Raji (cell line): Measurements from ENCODE around the gene PRRT1.

Experiments used
- POLR2A ChIP-seq: IDR thresholded peaks from 2 replicates; pipeline ENCODE4 v1.6.1; 2011; ENCODE audit warnings: low read depth, low read length, control low read depth; ENCODE audit not compliant: insufficient read depth

The PRRT1 gene

GRCh38 chr6:32168350-32168749 lies 16.6 kb upstream of the PRRT1 start:
- no peak for TF ChIP-seq POLR2A

GRCh38 chr6:32167761-32168262 lies 16.1 kb upstream of the PRRT1 start:
- TF ChIP-seq POLR2A, result no peak

DNA sequence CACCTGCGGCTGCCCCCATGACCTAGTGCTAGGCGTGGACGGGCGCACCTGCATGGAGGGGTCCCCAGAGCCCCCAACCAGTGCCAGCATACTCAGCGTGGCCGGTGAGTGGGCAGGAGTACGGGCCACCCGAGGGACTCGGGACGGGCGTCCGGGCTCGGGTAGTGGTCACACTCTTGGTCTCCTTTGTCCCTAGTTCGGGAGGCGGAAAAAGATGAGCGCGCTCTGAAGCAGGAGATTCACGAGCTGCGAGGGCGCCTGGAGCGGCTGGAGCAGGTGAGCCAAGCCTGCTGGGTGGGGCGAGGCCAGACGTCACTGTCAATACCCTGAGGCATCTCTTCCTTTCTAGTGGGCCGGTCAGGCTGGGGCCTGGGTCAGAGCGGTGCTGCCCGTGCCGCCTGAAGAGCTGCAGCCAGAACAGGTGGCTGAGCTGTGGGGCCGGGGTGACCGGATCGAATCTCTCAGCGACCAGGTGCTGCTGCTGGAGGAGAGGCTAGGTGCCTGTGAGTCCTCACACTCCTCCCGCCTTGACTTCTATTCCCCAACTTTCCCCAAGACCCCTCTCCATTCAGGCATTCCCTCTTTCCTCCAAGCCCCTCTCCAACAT lies 15.5 kb upstream of the PRRT1 start:
- no peak for TF ChIP-seq POLR2A

- no peak for TF ChIP-seq POLR2A
Observed at GRCh38 chr6:32166411-32167061, 14.8 kb upstream of the PRRT1 start.

DNA sequence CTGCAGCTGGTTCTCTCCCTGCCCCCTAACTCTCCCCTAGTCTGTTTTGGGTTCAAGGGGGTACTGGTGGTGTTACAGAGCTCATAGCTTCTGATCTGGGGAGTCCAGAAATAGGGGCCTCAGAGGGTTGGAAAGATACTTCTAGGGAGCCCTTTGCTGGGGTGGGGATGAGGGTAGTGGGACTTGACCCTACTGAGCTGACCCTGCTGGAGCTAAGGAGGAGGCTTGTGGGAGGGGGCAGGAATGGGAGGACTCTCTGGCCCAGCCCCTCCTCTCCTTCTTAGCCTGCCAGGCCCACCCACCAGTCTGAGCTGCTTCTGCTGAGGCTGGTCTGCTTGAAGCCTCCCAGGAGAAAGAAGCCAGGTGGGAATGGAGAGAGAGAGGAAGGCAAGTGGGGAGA lies 12.6 kb upstream of the PRRT1 start, which contains the start of gene EGFL8:
TSS of gene EGFL8 (plus strand) at position 301 of the 400 bp plus-strand sequence. CDS start 1,571 bp downstream, outside the sequence.
- no peak for TF ChIP-seq POLR2A

- TF ChIP-seq POLR2A, result no peak
Observed at GRCh38 chr6:32163559-32164258, 12.0 kb upstream of the PRRT1 start.

GRCh38 chr6:32158052-32158451 lies 6.3 kb upstream of the PRRT1 start:
- TF ChIP-seq POLR2A, result no peak

- no peak for TF ChIP-seq POLR2A
Observed at GRCh38 chr6:32156891-32157290, 5.2 kb upstream of the PRRT1 start.

GRCh38 chr6:32154514-32155161 lies 2.9 kb upstream of the PRRT1 start:
- TF ChIP-seq POLR2A, result peak; percentile 42; the same call in 1 of the 2 replicates

DNA sequence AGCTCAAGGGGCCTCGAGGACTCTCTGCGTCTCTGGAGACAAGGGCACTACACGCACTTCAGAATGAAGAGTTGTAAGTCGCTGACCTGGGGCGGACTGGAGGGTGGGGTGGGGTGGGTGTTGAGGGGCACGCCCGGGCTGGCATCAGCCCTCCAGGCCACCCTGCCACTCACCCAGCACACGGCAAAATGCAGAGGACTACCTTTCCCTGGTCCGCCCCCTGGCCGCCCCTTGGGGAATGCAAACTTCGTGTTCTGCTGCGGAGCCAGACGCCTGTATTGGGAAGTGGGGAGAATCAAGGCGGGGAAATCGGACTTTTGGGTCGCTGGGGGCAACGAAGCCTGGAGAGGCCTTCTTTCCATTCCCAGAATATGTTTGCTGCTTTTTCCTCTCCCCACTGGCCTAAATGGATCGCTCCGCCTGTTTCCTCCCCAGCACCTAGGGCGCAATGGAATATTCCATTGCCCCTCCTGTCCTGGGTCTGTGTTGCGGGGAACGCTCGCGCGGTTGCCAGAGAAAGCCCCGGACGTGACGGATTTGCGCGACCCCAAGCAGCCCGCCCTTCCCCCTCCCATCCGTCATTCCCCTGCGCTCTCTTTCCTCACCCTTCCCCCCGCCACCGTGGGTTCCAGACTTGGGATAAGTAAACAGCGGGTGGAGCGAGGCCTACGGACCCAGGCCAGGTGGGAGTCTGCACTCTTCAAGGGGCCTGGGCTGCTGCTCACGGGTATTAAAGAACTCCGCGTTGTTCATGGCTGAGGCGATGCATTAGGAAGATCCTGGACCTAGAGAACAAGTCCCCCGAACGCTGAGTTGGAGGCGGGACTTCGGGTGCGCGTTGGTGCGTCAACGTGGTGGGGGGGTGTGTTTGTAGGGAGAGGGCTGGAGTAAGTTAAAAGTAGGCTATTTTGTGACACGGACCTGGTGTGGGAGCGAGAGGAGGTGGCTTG lies 2.1 kb upstream of the PRRT1 start, which contains the start of gene PPT2:
TSS of gene PPT2 (plus strand) at position 578 of the 950 bp plus-strand sequence. CDS start 454 bp downstream, outside the sequence.
- no peak for TF ChIP-seq POLR2A

DNA sequence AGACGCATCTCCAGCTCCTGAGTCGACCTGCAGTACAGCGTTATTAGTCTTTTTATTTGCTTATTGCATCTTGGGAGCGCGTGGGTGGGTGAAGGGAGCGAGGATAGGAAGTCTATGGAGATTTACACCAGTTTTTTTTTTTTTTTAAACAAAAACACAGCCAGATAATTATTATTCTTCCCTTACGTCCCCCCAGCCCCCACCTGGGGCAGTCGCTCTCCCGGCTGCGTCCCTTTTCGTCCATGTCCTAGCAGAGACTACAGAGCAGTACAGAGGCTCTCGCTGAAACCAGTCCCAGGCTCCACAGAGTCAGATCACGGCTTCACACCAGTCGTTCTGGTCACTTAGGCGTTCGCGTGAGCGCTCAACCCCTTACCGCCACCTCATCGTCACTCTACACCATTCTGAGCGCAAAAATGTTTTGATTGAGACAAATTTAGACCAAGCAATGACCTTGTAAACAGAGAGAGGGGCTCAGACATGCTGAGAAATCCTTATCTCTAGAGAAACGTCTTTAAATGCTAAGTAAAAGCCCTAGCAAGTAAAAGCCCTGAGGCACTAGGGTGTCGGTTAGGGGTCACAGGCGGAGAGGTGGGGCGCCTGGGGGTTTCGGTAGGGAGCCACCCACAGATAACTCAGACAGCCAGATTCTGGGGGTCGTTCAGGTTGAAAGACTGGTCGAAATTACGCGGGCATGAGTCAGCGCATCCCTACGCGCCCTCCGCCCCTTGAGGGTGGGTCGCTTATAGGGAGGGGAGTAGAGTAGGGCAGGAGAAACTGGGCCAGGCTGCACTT lies 1.2 kb upstream of the PRRT1 start:
- no peak for TF ChIP-seq POLR2A

DNA sequence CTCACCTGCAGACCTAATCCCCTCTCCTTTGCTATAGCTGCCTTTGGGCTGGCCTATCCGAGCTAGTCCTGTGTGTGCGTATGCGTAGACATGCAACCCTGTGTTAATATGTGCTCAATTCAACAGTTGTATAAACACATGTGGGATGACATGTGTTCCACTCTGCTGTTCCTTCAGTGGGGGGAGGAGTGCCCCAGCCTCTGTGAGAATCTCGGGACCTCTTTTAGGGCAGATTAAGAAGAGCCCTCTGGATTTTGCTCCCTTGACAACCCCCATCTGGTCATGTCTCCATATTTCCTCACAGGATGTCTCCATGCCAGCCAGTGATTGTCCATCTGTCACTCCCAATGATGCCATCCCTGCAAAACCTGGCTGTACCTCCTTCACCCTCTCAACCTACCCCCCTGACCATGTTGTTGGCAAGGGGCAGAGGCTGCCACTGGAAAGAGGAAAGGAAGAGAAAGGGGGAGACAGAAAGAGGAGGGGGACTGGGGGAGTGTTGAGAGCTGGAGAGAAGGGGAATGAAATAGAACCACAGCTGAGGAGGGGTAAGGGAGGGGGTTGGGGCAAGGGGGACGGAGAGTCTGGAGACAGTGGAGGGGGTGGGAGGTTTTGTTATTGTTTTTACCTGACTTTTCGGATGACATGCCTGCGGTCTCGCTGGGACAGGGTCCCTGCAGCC lies 417 bp downstream of the PRRT1 start:
- TF ChIP-seq POLR2A, result no peak

DNA sequence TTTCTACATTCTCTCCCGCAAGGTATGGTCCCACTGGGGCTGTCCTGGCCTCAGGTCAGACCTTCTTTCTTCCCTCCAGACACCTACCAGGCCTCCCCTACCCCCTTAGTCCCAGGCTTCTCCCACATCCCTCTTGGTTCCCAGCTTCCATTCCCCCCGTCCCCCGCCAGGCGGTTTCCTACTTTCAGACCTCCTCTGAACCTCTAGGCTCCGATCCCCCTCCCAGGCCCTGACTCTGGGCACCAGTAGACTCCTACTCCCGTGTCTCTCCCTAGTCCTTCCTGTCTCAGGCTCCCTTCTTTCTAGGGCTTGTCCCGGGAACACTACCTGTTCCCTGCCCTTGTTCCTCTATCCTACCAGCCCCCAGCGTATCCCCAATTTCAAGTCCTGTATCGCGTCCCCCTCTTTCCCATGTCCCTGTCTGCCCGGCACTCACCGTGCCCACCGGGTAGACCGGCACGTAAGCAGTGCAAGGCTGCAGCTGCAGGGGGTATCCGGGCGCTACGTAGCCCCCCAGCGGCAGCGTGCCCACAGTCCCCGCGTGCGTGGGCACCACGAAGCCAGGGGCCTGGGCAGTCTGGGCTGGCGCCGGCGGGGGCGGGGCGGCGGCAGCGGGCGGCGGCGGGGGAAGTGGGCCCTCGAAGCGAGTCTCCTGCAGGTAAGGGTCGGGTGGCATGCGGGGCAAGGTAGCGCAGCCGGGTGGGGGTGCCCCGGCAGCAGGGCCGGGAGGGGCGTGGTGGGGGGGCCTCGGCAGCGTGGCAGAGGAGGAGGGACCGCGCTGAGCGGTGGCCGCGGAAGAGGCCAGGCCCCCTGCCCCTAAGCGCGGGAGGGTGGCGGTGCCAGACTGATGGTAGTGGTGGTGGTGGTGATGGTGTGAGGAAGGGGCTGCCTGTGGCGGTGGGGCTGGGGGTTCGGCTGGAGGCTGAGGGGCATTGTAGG lies 1.5 kb downstream of the PRRT1 start:
- no peak for TF ChIP-seq POLR2A
